Hepatocyte (in vitro differentiated cells): ENCODE results near the gene PPP2R5C.

Experiments
- CTCF ChIP-seq: fragments of 200-600 bp; sonication (generic); IDR thresholded peaks from 2 replicates; pipeline ENCODE4 v1.5.1; 2016; ENCODE audit warnings: antibody characterized with exemption, mild to moderate bottlenecking; ENCODE audit not compliant: poor library complexity
- EZH2 ChIP-seq: fragments of 200-600 bp; sonication (generic); IDR thresholded peaks from 2 replicates; pipeline ENCODE4 v1.6.1; 2016; ENCODE audit warnings: antibody characterized with exemption, mild to moderate bottlenecking, borderline replicate concordance
- EZH2phosphoT487 ChIP-seq: fragments of 200-600 bp; sonication (generic); IDR thresholded peaks from one replicate; pipeline ENCODE4 v1.6.1; 2018; ENCODE audit warnings: antibody characterized with exemption, mild to moderate bottlenecking, low read depth, moderate library complexity; ENCODE audit not compliant: unreplicated experiment, severe bottlenecking

- TF ChIP-seq CTCF (no peak), EZH2phosphoT487 (no peak), EZH2 (no peak)
Observed at GRCh38 chr14:101757839-101758211, 3.7 kb upstream of the PPP2R5C start.
